GM20000 (cell line): ENCODE data around the gene CDH23.

Experiments
- DNase-seq: peaks from one replicate; pipeline ENCODE4 v3.0.0; 2012; ENCODE audit warnings: low spot score
- TF ChIP-seq, protein P1 (sequence below): IDR thresholded peaks from 2 replicates; pipeline ENCODE4 v1.5.1; 2012; ENCODE audit warnings: mild to moderate bottlenecking, control low read depth; ENCODE audit errors: extremely low read depth, missing control alignments

Gene CDH23

DNA sequence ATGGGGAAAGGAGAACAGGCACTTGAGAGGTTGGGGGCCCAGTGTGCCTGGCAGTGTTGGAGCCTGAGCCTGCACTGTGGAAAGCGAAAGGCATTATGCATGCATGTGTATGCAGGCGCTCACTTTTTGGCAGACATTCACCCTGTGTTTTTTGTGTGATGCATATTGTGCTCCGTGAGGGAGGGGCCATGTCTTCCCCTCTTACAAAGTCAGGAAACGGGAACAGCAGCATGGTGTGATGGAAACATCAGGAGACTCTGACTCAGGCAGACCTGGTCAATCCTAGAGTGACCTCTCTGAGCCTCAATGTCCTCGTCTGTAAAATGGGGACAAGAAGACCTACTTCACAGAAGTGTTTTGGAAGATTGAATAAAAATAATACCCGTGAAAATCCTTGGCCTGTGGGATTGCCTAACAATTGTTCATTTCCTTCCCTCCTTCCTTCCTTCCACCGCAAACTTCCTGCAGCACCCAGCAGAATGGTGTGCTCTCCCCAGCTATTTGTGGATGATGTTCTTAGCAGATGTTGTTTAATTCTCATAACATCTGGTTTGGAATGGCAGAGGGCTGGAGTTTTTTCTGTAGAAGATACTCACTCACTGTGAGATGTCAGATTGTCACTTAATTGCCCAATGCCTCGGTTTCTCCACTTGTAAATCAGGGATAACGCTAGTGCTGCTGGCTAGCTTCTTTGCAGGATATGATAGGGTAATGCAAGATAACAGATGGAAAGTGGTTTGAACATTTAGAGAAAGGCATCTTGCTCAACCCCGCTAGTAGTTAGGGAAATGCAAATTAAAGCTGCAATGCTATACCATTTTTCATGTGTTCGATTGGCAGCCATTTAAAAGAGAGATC is 39.8 kb downstream of the CDH23 start:
- no peak for DNase-seq
- TF ChIP-seq, protein P1, sequence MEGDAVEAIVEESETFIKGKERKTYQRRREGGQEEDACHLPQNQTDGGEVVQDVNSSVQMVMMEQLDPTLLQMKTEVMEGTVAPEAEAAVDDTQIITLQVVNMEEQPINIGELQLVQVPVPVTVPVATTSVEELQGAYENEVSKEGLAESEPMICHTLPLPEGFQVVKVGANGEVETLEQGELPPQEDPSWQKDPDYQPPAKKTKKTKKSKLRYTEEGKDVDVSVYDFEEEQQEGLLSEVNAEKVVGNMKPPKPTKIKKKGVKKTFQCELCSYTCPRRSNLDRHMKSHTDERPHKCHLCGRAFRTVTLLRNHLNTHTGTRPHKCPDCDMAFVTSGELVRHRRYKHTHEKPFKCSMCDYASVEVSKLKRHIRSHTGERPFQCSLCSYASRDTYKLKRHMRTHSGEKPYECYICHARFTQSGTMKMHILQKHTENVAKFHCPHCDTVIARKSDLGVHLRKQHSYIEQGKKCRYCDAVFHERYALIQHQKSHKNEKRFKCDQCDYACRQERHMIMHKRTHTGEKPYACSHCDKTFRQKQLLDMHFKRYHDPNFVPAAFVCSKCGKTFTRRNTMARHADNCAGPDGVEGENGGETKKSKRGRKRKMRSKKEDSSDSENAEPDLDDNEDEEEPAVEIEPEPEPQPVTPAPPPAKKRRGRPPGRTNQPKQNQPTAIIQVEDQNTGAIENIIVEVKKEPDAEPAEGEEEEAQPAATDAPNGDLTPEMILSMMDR, result no peak

DNA sequence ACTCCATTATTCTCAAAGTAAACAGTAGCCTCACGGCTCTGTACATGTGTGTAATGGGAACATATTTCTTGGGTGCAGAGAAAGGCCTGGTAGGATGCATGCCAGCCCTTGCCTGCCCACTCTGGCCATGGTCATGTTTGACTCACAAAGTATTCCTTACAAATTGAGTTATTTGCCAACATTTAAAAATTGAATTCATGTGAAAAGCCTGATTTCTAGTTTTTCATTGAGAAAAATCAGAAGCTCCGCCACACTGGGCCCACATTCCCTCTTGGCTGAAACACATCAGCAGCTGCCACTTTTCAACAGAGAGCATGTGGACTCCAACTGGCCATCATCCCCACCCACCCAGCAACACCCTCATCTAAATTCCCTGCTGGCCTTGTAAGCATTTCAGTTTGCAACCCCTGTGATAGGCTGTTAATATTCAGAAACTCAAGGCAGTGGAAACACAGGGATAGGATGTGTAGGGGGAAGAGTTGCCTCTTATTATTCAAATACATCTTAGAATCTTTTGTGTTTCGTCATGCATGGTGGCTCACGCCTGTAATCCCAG is 40.9 kb downstream of the CDH23 start:
- TF ChIP-seq, protein P1, result no peak
- no peak for DNase-seq

DNA sequence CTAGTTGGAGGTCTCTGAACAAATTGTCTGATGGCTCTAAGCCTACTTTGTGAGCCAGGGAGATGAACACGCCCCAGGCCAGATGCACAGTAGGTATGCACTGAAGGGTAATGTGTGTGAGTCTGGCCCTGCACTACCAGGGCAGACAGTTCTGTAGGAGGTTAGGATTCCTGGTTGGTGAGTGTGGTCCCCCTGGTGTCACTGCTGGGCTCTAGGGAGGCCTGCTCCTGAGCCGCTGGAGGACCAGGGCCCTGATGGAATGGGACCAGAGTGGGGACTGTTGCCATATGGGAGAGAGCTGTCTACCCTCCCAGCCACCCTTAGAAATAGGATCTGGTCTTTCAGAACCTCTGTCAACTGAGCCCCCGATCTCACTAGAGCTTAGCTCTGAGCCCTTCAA is 42.0 kb downstream of the CDH23 start:
- TF ChIP-seq, protein P1, result no peak
- no peak for DNase-seq

DNA sequence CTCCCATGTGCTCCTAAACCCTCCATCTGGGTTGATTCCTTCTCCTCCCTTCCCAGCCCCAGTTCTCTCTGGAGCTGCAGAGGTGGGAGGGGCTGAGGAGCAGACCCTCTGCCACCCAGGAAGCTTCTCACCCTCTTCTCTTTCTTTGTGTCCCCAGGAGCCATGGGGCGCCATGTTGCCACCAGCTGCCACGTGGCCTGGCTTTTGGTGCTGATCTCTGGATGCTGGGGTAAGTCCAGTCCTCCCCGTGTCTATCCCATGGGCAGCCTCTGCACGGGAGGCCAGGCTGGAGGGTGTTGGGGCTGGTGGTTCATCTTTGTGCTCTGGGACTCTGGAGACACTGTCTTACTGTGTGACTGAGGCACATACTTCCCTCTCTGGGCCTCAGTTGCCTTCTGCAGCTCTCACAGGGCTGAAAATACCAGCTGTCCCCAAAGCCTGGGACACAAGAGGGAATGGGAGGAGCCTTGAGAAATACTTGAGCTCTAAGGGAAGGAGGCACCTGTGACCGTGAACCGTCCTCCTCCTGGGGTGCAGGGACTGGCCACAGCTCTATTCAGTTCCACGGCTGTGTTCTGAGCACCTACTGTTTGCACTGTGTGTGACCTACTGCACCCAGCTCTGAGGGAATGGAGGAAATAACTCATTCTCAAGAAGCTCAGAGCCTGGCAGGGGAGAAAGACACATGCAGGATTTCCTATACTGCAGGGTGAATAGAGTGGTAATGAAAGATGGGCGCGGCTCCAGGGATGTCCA is 43.1 kb downstream of the CDH23 start:
- TF ChIP-seq, protein P1, result no peak

DNA sequence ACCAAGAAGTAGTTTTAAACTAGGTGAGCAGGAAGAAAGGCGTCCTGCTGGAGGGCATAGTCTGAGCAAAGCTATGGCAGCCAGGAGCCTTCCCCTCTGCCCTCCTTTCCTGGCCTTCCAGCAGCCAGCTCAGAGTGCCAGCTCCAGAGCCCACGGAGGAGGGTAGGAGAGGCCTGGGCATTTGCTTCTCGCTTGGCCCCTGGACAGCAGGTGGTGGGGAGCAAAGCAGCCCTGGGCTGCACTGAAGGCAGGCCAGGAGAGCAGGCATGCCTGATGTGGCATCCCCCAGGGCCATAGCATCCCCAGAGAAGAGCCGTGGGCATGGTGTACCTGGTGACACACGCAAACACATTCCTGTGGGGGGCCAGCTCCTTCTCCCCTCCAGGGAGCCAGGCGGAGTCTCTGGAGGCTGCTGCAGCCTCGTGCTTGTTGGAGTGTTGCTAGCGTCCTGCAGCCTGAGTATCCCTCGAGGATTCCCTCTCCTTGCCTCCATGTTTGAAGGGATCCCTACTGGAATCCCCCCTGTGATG is 43.9 kb downstream of the CDH23 start:
- no peak for DNase-seq
- TF ChIP-seq, protein P1, result no peak

More for the DNA sequence above, 43.1 kb downstream of the CDH23 start:
- no peak for DNase-seq

DNA sequence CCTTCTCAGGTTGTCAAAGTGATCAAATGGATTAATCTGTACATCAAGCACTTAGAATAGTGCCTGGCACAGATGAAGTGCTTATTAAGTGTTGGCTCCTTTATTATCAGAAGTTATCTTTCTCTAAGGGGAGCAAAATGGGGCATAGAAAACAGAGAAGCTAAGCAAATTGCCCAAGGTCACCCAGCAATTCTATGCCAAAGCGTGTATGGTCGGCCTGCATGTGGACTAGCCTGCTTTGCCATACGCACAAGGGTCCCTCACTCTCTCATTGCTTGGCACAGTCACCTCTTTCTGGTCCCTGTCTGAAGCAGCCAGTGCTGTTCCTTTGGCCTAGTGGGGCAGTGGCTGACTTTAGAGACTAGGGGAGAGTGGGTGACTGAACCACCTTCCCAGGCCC is 45.3 kb downstream of the CDH23 start:
- TF ChIP-seq, protein P1, result no peak
- DNase-seq, result no peak
